ENCODE data around the gene DNAH10.

DNAH10 gene

GRCh38 chr12:123713823-123714585, 48.1 kb upstream of the DNAH10 start:
- POLR2A ChIA-PET, result interaction anchor here (1.5 kb wide), 1 partner anchor 17 kb away, joined by 4 read pairs; no protein-coding TSS in a partner anchor

More at GRCh38 chr12:123713823-123714585, 48.1 kb upstream of the DNAH10 start:
- TF ChIP-seq, protein P1, sequence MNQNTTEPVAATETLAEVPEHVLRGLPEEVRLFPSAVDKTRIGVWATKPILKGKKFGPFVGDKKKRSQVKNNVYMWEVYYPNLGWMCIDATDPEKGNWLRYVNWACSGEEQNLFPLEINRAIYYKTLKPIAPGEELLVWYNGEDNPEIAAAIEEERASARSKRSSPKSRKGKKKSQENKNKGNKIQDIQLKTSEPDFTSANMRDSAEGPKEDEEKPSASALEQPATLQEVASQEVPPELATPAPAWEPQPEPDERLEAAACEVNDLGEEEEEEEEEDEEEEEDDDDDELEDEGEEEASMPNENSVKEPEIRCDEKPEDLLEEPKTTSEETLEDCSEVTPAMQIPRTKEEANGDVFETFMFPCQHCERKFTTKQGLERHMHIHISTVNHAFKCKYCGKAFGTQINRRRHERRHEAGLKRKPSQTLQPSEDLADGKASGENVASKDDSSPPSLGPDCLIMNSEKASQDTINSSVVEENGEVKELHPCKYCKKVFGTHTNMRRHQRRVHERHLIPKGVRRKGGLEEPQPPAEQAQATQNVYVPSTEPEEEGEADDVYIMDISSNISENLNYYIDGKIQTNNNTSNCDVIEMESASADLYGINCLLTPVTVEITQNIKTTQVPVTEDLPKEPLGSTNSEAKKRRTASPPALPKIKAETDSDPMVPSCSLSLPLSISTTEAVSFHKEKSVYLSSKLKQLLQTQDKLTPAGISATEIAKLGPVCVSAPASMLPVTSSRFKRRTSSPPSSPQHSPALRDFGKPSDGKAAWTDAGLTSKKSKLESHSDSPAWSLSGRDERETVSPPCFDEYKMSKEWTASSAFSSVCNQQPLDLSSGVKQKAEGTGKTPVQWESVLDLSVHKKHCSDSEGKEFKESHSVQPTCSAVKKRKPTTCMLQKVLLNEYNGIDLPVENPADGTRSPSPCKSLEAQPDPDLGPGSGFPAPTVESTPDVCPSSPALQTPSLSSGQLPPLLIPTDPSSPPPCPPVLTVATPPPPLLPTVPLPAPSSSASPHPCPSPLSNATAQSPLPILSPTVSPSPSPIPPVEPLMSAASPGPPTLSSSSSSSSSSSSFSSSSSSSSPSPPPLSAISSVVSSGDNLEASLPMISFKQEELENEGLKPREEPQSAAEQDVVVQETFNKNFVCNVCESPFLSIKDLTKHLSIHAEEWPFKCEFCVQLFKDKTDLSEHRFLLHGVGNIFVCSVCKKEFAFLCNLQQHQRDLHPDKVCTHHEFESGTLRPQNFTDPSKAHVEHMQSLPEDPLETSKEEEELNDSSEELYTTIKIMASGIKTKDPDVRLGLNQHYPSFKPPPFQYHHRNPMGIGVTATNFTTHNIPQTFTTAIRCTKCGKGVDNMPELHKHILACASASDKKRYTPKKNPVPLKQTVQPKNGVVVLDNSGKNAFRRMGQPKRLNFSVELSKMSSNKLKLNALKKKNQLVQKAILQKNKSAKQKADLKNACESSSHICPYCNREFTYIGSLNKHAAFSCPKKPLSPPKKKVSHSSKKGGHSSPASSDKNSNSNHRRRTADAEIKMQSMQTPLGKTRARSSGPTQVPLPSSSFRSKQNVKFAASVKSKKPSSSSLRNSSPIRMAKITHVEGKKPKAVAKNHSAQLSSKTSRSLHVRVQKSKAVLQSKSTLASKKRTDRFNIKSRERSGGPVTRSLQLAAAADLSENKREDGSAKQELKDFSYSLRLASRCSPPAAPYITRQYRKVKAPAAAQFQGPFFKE (tag by site-specific recombination; IDR thresholded peaks at IDR 0.05; ENCODE audit: borderline replicate concordance), result no peak
- TF ChIP-seq PRDM1 (tag by site-specific recombination; IDR thresholded peaks at IDR 0.05), result peak; percentile 88
- TF ChIP-seq, protein P2, sequence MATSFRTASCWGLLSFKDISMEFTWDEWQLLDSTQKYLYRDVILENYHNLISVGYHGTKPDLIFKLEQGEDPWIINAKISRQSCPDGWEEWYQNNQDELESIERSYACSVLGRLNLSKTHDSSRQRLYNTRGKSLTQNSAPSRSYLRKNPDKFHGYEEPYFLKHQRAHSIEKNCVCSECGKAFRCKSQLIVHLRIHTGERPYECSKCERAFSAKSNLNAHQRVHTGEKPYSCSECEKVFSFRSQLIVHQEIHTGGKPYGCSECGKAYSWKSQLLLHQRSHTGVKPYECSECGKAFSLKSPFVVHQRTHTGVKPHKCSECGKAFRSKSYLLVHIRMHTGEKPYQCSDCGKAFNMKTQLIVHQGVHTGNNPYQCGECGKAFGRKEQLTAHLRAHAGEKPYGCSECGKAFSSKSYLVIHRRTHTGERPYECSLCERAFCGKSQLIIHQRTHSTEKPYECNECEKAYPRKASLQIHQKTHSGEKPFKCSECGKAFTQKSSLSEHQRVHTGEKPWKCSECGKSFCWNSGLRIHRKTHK (tag by site-specific recombination; IDR thresholded peaks at IDR 0.05), result no peak
- TF ChIP-seq, protein P3, sequence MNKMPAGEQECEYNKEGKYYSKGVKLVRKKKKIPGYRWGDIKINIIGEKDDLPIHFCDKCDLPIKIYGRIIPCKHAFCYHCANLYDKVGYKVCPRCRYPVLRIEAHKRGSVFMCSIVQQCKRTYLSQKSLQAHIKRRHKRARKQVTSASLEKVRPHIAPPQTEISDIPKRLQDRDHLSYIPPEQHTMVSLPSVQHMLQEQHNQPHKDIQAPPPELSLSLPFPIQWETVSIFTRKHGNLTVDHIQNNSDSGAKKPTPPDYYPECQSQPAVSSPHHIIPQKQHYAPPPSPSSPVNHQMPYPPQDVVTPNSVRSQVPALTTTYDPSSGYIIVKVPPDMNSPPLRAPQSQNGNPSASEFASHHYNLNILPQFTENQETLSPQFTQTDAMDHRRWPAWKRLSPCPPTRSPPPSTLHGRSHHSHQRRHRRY (tag by site-specific recombination; IDR thresholded peaks at IDR 0.05), result no peak
- TF ChIP-seq SP2 (tag by site-specific recombination; IDR thresholded peaks at IDR 0.05), result no peak
- no peak for TF ChIP-seq KLF9 (tag by site-specific recombination; IDR thresholded peaks at IDR 0.05; ENCODE audit: low read depth)
- TF ChIP-seq ZSCAN4 (tag by site-specific recombination; IDR thresholded peaks at IDR 0.05), result no peak
- no peak for TF ChIP-seq ZNF391 (tag by site-specific recombination; IDR thresholded peaks at IDR 0.05; ENCODE audit: borderline replicate concordance, low read depth)
- no peak for TF ChIP-seq ATF2 (tag by site-specific recombination; IDR thresholded peaks at IDR 0.05; ENCODE audit: low read depth)
- TF ChIP-seq ZNF335 (tag by site-specific recombination; conservative IDR thresholded peaks at IDR 0.05), result no peak
- TF ChIP-seq CTCF (tag by site-specific recombination; IDR thresholded peaks at IDR 0.05), result no peak
- 0 out of 2 replicates have a peak, but pooled peaks have one; percentile 37 for TF ChIP-seq SCRT2 (tag by site-specific recombination; IDR thresholded peaks at IDR 0.05)
- peak; percentile 5; the same call in 1 of the 2 replicates for TF ChIP-seq ZSCAN30 (tag by site-specific recombination; IDR thresholded peaks at IDR 0.05)
- no peak for TF ChIP-seq ZNF2 (tag by site-specific recombination; IDR thresholded peaks at IDR 0.05)
- CTCF ChIA-PET, result interaction anchor here (1.1 kb wide), 1 partner anchor 10 kb away, joined by 4 read pairs; no protein-coding TSS in a partner anchor
- Histone ChIP-seq H3K4me1 (ENCODE audit: control insufficient read depth, insufficient read depth, low read length) (peaks cover 11% of the 10 kb centered on the region), H3K9me3 (ENCODE audit: control insufficient read depth, insufficient read depth, low read depth, low read length) (no peaks in the 10 kb centered on the region), H3K4me3 (ENCODE audit: low read depth, low read length) (no peak overlapping the region; the same call in 1 of the 2 replicates), H3K36me3 (ENCODE audit: control insufficient read depth in 2 of 2, insufficient read depth in 1 of 2, low read length in 2 of 2) (no peaks in the 10 kb centered on the region; a peak in 1 of 3 replicates), H3K27ac (ENCODE audit: extremely low read depth, low read depth, low read length) (no peak overlapping the region)
